HEK293 (cell line): ENCODE results near the gene PPP2R5D.

Experiments used
- CTCF ChIA-PET: fragments of 350-600 bp; formaldehyde crosslinking; extraction: SDS; loops from one replicate; lab custom pipeline; 2021; ENCODE audit warnings: antibody characterized with exemption; lab: Yijun Ruan, JAX
- POLR2A ChIA-PET: fragments of 300-600 bp; formaldehyde crosslinking; extraction: SDS; loops from one replicate; lab custom pipeline; 2020; ENCODE audit warnings: antibody characterized with exemption, inconsistent platforms; lab: Yijun Ruan, JAX
- H3K27ac ChIP-seq: fragments of 200-500 bp; sonication (Bioruptor generic); 2 replicates; pipeline ENCODE4 v1.5.1; 2014; ENCODE audit warnings: low read depth, low read length, control low read depth, inconsistent platforms; ENCODE audit errors: extremely low read depth
- H3K36me3 ChIP-seq, 2 experiments: fragments of 200-500 bp in 1 of 2; sonication (Bioruptor generic) in 1 of 2; 1 replicate in 1 of 2; 2 replicates in 1 of 2; pipeline ENCODE4 v1.5.1; 2014 to 2017; ENCODE audit warnings: inconsistent platforms in 2 of 2, low read length in 2 of 2; ENCODE audit not compliant: control insufficient read depth in 2 of 2, insufficient read depth in 1 of 2
- H3K4me1 ChIP-seq: fragments of 200-500 bp; sonication (Bioruptor generic); 2 replicates; pipeline ENCODE4 v1.5.1; 2014; ENCODE audit warnings: mild to moderate bottlenecking, low read length, inconsistent platforms; ENCODE audit not compliant: control insufficient read depth, insufficient read depth
- H3K4me3 ChIP-seq: 2 replicates; pipeline ENCODE4 v1.5.1; 2011; ENCODE audit warnings: low read depth, mild to moderate bottlenecking, control low read depth, low read length, moderate library complexity
- H3K9me3 ChIP-seq: fragments of 200-500 bp; sonication (Bioruptor generic); 2 replicates; pipeline ENCODE4 v1.5.1; 2014; ENCODE audit warnings: low read depth, low read length, inconsistent platforms; ENCODE audit not compliant: control insufficient read depth, insufficient read depth
- BCL11A ChIP-seq: fragments of 450-650 bp; formaldehyde crosslinking; IDR thresholded peaks from 2 replicates; pipeline ENCODE4 v1.5.1; 2016; ENCODE audit warnings: low read depth, missing biosample characterization, missing genetic modification characterization
- ELK4 ChIP-seq: IDR thresholded peaks from 2 replicates; pipeline ENCODE4 v1.6.1; 2011; ENCODE audit warnings: mild to moderate bottlenecking, low read depth, low read length, borderline replicate concordance
- GLI4 ChIP-seq: fragments of 450-650 bp; formaldehyde crosslinking; IDR thresholded peaks from 2 replicates; pipeline ENCODE4 v1.5.1; 2016; ENCODE audit warnings: missing biosample characterization, missing genetic modification characterization
- KLF1 ChIP-seq: fragments of 450-650 bp; formaldehyde crosslinking; IDR thresholded peaks from 2 replicates; pipeline ENCODE4 v1.5.1; 2016; ENCODE audit warnings: missing biosample characterization, missing genetic modification characterization
- KLF10 ChIP-seq: fragments of 450-650 bp; IDR thresholded peaks from 2 replicates; pipeline ENCODE4 v1.5.1; 2018; ENCODE audit warnings: missing biosample characterization, mild to moderate bottlenecking, missing genetic modification characterization
- KLF7 ChIP-seq: fragments of 450-650 bp; formaldehyde crosslinking; IDR thresholded peaks from 2 replicates; pipeline ENCODE4 v1.5.1; 2016; ENCODE audit warnings: missing biosample characterization, missing genetic modification characterization, borderline replicate concordance
- SCRT2 ChIP-seq: fragments of 450-650 bp; formaldehyde crosslinking; IDR thresholded peaks from 2 replicates; pipeline ENCODE4 v1.5.1; 2016; ENCODE audit warnings: missing biosample characterization, missing genetic modification characterization
- SP2 ChIP-seq: fragments of 450-650 bp; formaldehyde crosslinking; IDR thresholded peaks from 2 replicates; pipeline ENCODE4 v1.5.1; 2016; ENCODE audit warnings: missing biosample characterization, missing genetic modification characterization
- YY2 ChIP-seq: fragments of 450-650 bp; formaldehyde crosslinking; IDR thresholded peaks from 2 replicates; pipeline ENCODE4 v1.5.1; 2016; ENCODE audit warnings: missing biosample characterization, missing genetic modification characterization
- ZBTB1 ChIP-seq: fragments of 450-650 bp; formaldehyde crosslinking; IDR thresholded peaks from 2 replicates; pipeline ENCODE4 v1.5.1; 2016; ENCODE audit warnings: missing biosample characterization, missing genetic modification characterization
- ZBTB17 ChIP-seq: fragments of 450-650 bp; formaldehyde crosslinking; IDR thresholded peaks from 2 replicates; pipeline ENCODE4 v1.5.1; 2016; ENCODE audit warnings: missing biosample characterization, missing genetic modification characterization
- ZFP69B ChIP-seq: fragments of 450-650 bp; formaldehyde crosslinking; IDR thresholded peaks from 2 replicates; pipeline ENCODE4 v1.5.1; 2016; ENCODE audit warnings: missing biosample characterization, missing genetic modification characterization
- ZNF121 ChIP-seq: fragments of 450-650 bp; formaldehyde crosslinking; IDR thresholded peaks from 2 replicates; pipeline ENCODE4 v1.5.1; 2016; ENCODE audit warnings: missing biosample characterization, missing genetic modification characterization
- ZNF18 ChIP-seq: fragments of 450-650 bp; formaldehyde crosslinking; IDR thresholded peaks from 2 replicates; pipeline ENCODE4 v1.5.1; 2016; ENCODE audit warnings: missing biosample characterization, missing genetic modification characterization
- ZNF19 ChIP-seq: fragments of 450-650 bp; formaldehyde crosslinking; IDR thresholded peaks from 2 replicates; pipeline ENCODE4; 2016; ENCODE audit warnings: missing biosample characterization, missing genetic modification characterization, low read depth
- ZNF311 ChIP-seq: fragments of 450-650 bp; formaldehyde crosslinking; IDR thresholded peaks from 2 replicates; pipeline ENCODE4 v1.5.1; 2017; ENCODE audit warnings: missing biosample characterization, missing genetic modification characterization, borderline replicate concordance
- ZNF350 ChIP-seq: fragments of 450-650 bp; formaldehyde crosslinking; IDR thresholded peaks from 2 replicates; pipeline ENCODE4 v1.5.0; 2017; ENCODE audit warnings: missing biosample characterization, mild to moderate bottlenecking, missing genetic modification characterization
- ZNF354C ChIP-seq: fragments of 450-650 bp; formaldehyde crosslinking; IDR thresholded peaks from 2 replicates; pipeline ENCODE4 v1.5.1; 2016; ENCODE audit warnings: missing biosample characterization, missing genetic modification characterization, low read depth, borderline replicate concordance
- ZNF510 ChIP-seq: fragments of 450-650 bp; formaldehyde crosslinking; IDR thresholded peaks from 2 replicates; pipeline ENCODE4 v1.5.1; 2018; ENCODE audit warnings: mild to moderate bottlenecking, missing genetic modification characterization, missing biosample characterization; ENCODE audit not compliant: insufficient replicate concordance
- ZNF513 ChIP-seq: fragments of 450-650 bp; IDR thresholded peaks from 2 replicates; pipeline ENCODE4 v1.5.1; 2018; ENCODE audit warnings: missing biosample characterization, missing genetic modification characterization
- ZNF548 ChIP-seq: fragments of 450-650 bp; formaldehyde crosslinking; IDR thresholded peaks from 2 replicates; pipeline ENCODE4 v1.5.1; 2016; ENCODE audit warnings: missing biosample characterization, missing genetic modification characterization
- ZNF629 ChIP-seq: fragments of 450-650 bp; formaldehyde crosslinking; IDR thresholded peaks from 2 replicates; pipeline ENCODE4 v1.5.1; 2017; ENCODE audit warnings: missing biosample characterization, missing genetic modification characterization
- ZNF660 ChIP-seq: fragments of 450-650 bp; IDR thresholded peaks from 2 replicates; pipeline ENCODE4 v1.5.1; 2018; ENCODE audit warnings: missing biosample characterization, mild to moderate bottlenecking, missing genetic modification characterization
- ZNF670 ChIP-seq: fragments of 450-650 bp; formaldehyde crosslinking; IDR thresholded peaks from 2 replicates; pipeline ENCODE4 v1.5.1; 2016; ENCODE audit warnings: missing biosample characterization, missing genetic modification characterization, low read depth
- ZNF704 ChIP-seq: fragments of 450-650 bp; formaldehyde crosslinking; IDR thresholded peaks from 2 replicates; pipeline ENCODE4 v1.5.1; 2016; ENCODE audit warnings: missing biosample characterization, missing genetic modification characterization
- ZNF837 ChIP-seq: fragments of 450-650 bp; formaldehyde crosslinking; IDR thresholded peaks from 2 replicates; pipeline ENCODE4 v1.5.1; 2016; ENCODE audit warnings: missing biosample characterization, missing genetic modification characterization
- ZSCAN30 ChIP-seq: fragments of 450-650 bp; IDR thresholded peaks from 2 replicates; pipeline ENCODE4 v1.5.1; 2018; ENCODE audit warnings: missing biosample characterization, mild to moderate bottlenecking, missing genetic modification characterization, moderate library complexity
- TF ChIP-seq, protein P1 (sequence below): fragments of 450-650 bp; formaldehyde crosslinking; IDR thresholded peaks from 2 replicates; pipeline ENCODE4 v1.5.1; 2016; ENCODE audit warnings: missing biosample characterization, missing genetic modification characterization

Gene PPP2R5D

DNA sequence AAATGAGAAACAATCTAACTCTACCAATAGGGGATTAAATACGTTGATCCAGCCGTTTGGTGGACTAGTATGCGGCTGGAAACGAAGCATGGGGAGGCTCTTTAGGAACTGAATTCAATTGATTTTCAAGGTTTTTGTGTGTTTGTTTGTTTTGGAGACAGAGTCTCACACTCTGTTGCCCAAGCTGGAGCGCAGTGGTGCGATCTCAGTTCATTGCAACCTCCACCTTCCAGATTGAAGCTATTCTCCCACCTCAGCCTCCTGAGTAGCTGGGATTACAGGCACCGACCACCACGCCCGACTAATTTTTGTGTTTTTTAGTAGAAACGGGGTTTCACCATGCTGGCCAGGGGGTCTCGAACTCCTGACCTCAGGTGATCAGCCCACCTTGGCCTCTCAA is 48.0 kb upstream of the PPP2R5D start:
- Histone ChIP-seq H3K9me3 (no peaks in the 10 kb centered on the region), H3K27ac (no peak overlapping the region), H3K36me3 (peaks cover 10 to 85% of the 10 kb centered on the region in 2 experiments; a peak in 2 of 3 replicates), H3K4me3 (no peak overlapping the region), H3K4me1 (no peaks in the 10 kb centered on the region)
- ChIA-PET POLR2A (no interaction called here), CTCF (interaction anchor here (0.7 kb wide), 2 partner anchors 224 to 1305 kb away, joined by 4 to 10 read pairs; no protein-coding TSS in a partner anchor)
- TF ChIP-seq GLI4 (tag by site-specific recombination) (no peak), YY2 (tag by site-specific recombination) (no peak), ZNF548 (tag by site-specific recombination) (no peak), KLF7 (no peak), SP2 (no peak), SCRT2 (tag by site-specific recombination) (no peak), ZNF510 (tag by site-specific recombination) (no peak), ZNF837 (tag by site-specific recombination) (no peak), ZNF513 (tag by site-specific recombination) (no peak), KLF10 (tag by site-specific recombination) (no peak), ZNF121 (tag by site-specific recombination) (no peak), ELK4 (no peak), ZNF19 (tag by site-specific recombination) (no peak), ZNF311 (tag by site-specific recombination) (no peak), KLF1 (no peak), ZNF629 (tag by site-specific recombination) (no peak), ZBTB17 (tag by site-specific recombination) (no peak), ZSCAN30 (tag by site-specific recombination) (no peak), ZNF18 (tag by site-specific recombination) (no peak), ZNF670 (tag by site-specific recombination) (no peak)

GRCh38 chr6:42937548-42938427 is 46.6 kb upstream of the PPP2R5D start:
- Histone ChIP-seq H3K36me3 (peaks cover 14 to 75% of the 10 kb centered on the region in 2 experiments; a peak in 2 of 3 replicates), H3K4me3 (no peak overlapping the region), H3K27ac (no peak overlapping the region), H3K4me1 (no peaks in the 10 kb centered on the region), H3K9me3 (no peaks in the 10 kb centered on the region)
- CTCF ChIA-PET: no interaction called here
- POLR2A ChIA-PET: interaction anchor here (0.5 to 3.3 kb wide), 6 partner anchors 8 to 1035 kb away, joined by 3 to 16 read pairs (median 3); partner anchors contain the start of genes CNPY3 and PPP2R5D
- no peak for TF ChIP-seq ZNF350
- no peak for TF ChIP-seq ZNF704 (tag by site-specific recombination)
- TF ChIP-seq ZNF660 (tag by site-specific recombination): no peak
- no peak for TF ChIP-seq BCL11A
- no peak for TF ChIP-seq ZBTB1 (tag by site-specific recombination)
- TF ChIP-seq ZFP69B: no peak
- TF ChIP-seq, protein P1, sequence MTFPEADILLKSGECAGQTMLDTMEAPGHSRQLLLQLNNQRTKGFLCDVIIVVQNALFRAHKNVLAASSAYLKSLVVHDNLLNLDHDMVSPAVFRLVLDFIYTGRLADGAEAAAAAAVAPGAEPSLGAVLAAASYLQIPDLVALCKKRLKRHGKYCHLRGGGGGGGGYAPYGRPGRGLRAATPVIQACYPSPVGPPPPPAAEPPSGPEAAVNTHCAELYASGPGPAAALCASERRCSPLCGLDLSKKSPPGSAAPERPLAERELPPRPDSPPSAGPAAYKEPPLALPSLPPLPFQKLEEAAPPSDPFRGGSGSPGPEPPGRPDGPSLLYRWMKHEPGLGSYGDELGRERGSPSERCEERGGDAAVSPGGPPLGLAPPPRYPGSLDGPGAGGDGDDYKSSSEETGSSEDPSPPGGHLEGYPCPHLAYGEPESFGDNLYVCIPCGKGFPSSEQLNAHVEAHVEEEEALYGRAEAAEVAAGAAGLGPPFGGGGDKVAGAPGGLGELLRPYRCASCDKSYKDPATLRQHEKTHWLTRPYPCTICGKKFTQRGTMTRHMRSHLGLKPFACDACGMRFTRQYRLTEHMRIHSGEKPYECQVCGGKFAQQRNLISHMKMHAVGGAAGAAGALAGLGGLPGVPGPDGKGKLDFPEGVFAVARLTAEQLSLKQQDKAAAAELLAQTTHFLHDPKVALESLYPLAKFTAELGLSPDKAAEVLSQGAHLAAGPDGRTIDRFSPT: no peak
- TF ChIP-seq ZNF354C (tag by site-specific recombination): no peak
